Stimulated activated CD4-positive, alpha-beta T cell treated with anti-CD3 and anti-CD28 coated beads, Interleukin-2, amount 100 ng/mL, for 48 hours (primary cell): ENCODE measurements around the gene XPR1.
"Not testable (repeated sequence)": the region's sequence is repeated elsewhere in the genome, so short reads cannot be mapped to it uniquely, and the experiment has no call there.

ENCODE experiments used
- DNase-seq, 2 donors: peaks; one replicate each; pipeline ENCODE4 v3.0.0-alpha.2; 2020

XPR1 gene

GRCh38 chr1:180849031-180849775 lies 217.4 kb downstream of the XPR1 start:
- DNase-seq, result no peak

GRCh38 chr1:180851995-180852887 lies 220.4 kb downstream of the XPR1 start:
- DNase-seq, result no peak

GRCh38 chr1:180854001-180854400 lies 222.2 kb downstream of the XPR1 start:
- no peak for DNase-seq

- DNase-seq, result no peak
These were observed 222.6 kb downstream of the XPR1 start for GRCh38 chr1:180854456-180854855.

- DNase-seq, result not testable (repeated sequence)
These were observed 226.3 kb downstream of the XPR1 start for GRCh38 chr1:180857947-180858725.

GRCh38 chr1:180859306-180859705 lies 227.5 kb downstream of the XPR1 start:
- no peak for DNase-seq

- DNase-seq, result no peak
These were observed 228.7 kb downstream of the XPR1 start for GRCh38 chr1:180860535-180860934.

- DNase-seq, result no peak
These were observed 230.5 kb downstream of the XPR1 start for GRCh38 chr1:180862305-180862704.

- peak; percentile 15 to 23 for DNase-seq
These were observed 231.4 kb downstream of the XPR1 start for GRCh38 chr1:180863158-180863775.

- DNase-seq, result no peak
These were observed 250.1 kb downstream of the XPR1 start for GRCh38 chr1:180881806-180882509.

GRCh38 chr1:180884588-180885300 lies 252.9 kb downstream of the XPR1 start:
- no peak for DNase-seq

- no peak for DNase-seq
These were observed 254.5 kb downstream of the XPR1 start for GRCh38 chr1:180886338-180886737.

GRCh38 chr1:180887841-180888240 lies 256.0 kb downstream of the XPR1 start:
- no peak for DNase-seq

GRCh38 chr1:180888870-180889269 lies 257.0 kb downstream of the XPR1 start:
- DNase-seq, result no peak

- DNase-seq, result no peak
These were observed 257.5 kb downstream of the XPR1 start for GRCh38 chr1:180889325-180889724.

- DNase-seq, result no peak
These were observed 260.4 kb downstream of the XPR1 start for GRCh38 chr1:180892272-180892671.

GRCh38 chr1:180892675-180893074 lies 260.9 kb downstream of the XPR1 start:
- no peak for DNase-seq

GRCh38 chr1:180893614-180894013 lies 261.8 kb downstream of the XPR1 start:
- no peak for DNase-seq

- DNase-seq, result no peak
These were observed 264.3 kb downstream of the XPR1 start for GRCh38 chr1:180896161-180896560.

- DNase-seq, result no peak
These were observed 266.8 kb downstream of the XPR1 start for GRCh38 chr1:180898441-180899219.

GRCh38 chr1:180899262-180899661 lies 267.4 kb downstream of the XPR1 start:
- DNase-seq, result no peak
